Measurements from ENCODE around the gene IGF2BP2.
"Not testable (repeated sequence)": the region's sequence is repeated elsewhere in the genome, so short reads cannot be mapped to it uniquely, and the experiment has no call there.

GRCh38 chr3:185645191-185645590 is 179.7 kb downstream of the IGF2BP2 start:
- not testable (repeated sequence) for TF ChIP-seq EZH2, CTCF, EZH2phosphoT487 (IDR thresholded peaks at IDR 0.05)
